ENCODE results near the gene TAF4.

The TAF4 gene

GRCh38 chr20:62045529-62046285 lies 20.0 kb downstream of the TAF4 start:
- TF ChIP-seq EZH2phosphoT487 (conservative IDR thresholded peaks at IDR 0.05; ENCODE audit: low read length) (no peak), CTCF (IDR thresholded peaks at IDR 0.05; ENCODE audit: insufficient read depth, low read length, poor library complexity, severe bottlenecking) (no peak)
- H3K9me2 ChIP-seq (replicated peaks; ENCODE audit: insufficient read depth, low read length) = no peaks in the 10 kb centered on the region
- H3F3A ChIP-seq (ENCODE audit: insufficient read depth) = no peaks in the 10 kb centered on the region
- H3K9ac ChIP-seq (ENCODE audit: low read length) = no peak overlapping the region
- no peak overlapping the region for H2AFZ ChIP-seq (ENCODE audit: low read depth, low read length, severe bottlenecking)
- no peak overlapping the region for H3K27ac ChIP-seq (ENCODE audit: low read depth, low read length)
- no peaks in the 10 kb centered on the region for H3K9me3 ChIP-seq (ENCODE audit: insufficient read depth, low read length)
- H3K4me3 ChIP-seq (ENCODE audit: insufficient read depth, low read length, poor library complexity, severe bottlenecking) = no peak overlapping the region
- no peaks in the 10 kb centered on the region for H3K36me3 ChIP-seq (ENCODE audit: low read length)
- H3K79me2 ChIP-seq (ENCODE audit: insufficient read depth, low read length) = peaks cover 49% of the 10 kb centered on the region
- H3K27me3 ChIP-seq (ENCODE audit: low read length) = no peaks in the 10 kb centered on the region
- H3K4me2 ChIP-seq (ENCODE audit: low read depth, low read length, poor library complexity, severe bottlenecking) = no peak overlapping the region
- H4K20me1 ChIP-seq (ENCODE audit: low read depth, low read length) = 0 out of 2 replicates have a peak, but pooled peaks cover 4% of the 10 kb centered on the region

- Histone ChIP-seq H3K4me2 (ENCODE audit: low read depth, low read length, poor library complexity, severe bottlenecking) (no peak overlapping the region), H3K4me3 (ENCODE audit: insufficient read depth, low read length, poor library complexity, severe bottlenecking) (no peak overlapping the region), H3K79me2 (ENCODE audit: insufficient read depth, low read length) (peaks cover 52% of the 10 kb centered on the region), H3K9ac (ENCODE audit: low read length) (no peak overlapping the region), H3K36me3 (ENCODE audit: low read length) (no peaks in the 10 kb centered on the region), H2AFZ (ENCODE audit: low read depth, low read length, severe bottlenecking) (no peak overlapping the region), H3K27me3 (ENCODE audit: low read length) (no peaks in the 10 kb centered on the region), H3K27ac (ENCODE audit: low read depth, low read length) (no peak overlapping the region), H4K20me1 (ENCODE audit: low read depth, low read length) (0 out of 2 replicates have a peak, but pooled peaks cover 4% of the 10 kb centered on the region), H3K9me2 (replicated peaks; ENCODE audit: insufficient read depth, low read length) (no peaks in the 10 kb centered on the region), H3K9me3 (ENCODE audit: insufficient read depth, low read length) (no peaks in the 10 kb centered on the region), H3F3A (ENCODE audit: insufficient read depth) (no peaks in the 10 kb centered on the region)
- TF ChIP-seq CTCF (IDR thresholded peaks at IDR 0.05; ENCODE audit: insufficient read depth, low read length, poor library complexity, severe bottlenecking) = no peak
- no peak for TF ChIP-seq EZH2phosphoT487 (conservative IDR thresholded peaks at IDR 0.05; ENCODE audit: low read length)
Observed at GRCh38 chr20:62045118-62045517, 20.6 kb downstream of the TAF4 start.

- Histone ChIP-seq H3K79me2 (ENCODE audit: insufficient read depth, low read length) (peaks cover 52% of the 10 kb centered on the region), H3K4me3 (ENCODE audit: insufficient read depth, low read length, poor library complexity, severe bottlenecking) (no peak overlapping the region), H3K9me2 (replicated peaks; ENCODE audit: insufficient read depth, low read length) (no peaks in the 10 kb centered on the region), H3K9me3 (ENCODE audit: insufficient read depth, low read length) (no peaks in the 10 kb centered on the region), H3K36me3 (ENCODE audit: low read length) (no peaks in the 10 kb centered on the region), H2AFZ (ENCODE audit: low read depth, low read length, severe bottlenecking) (no peak overlapping the region), H3K4me2 (ENCODE audit: low read depth, low read length, poor library complexity, severe bottlenecking) (no peak overlapping the region), H3K9ac (ENCODE audit: low read length) (no peak overlapping the region), H3K27ac (ENCODE audit: low read depth, low read length) (no peak overlapping the region), H4K20me1 (ENCODE audit: low read depth, low read length) (0 out of 2 replicates have a peak, but pooled peaks cover 4% of the 10 kb centered on the region), H3K27me3 (ENCODE audit: low read length) (no peaks in the 10 kb centered on the region), H3F3A (ENCODE audit: insufficient read depth) (no peaks in the 10 kb centered on the region)
- TF ChIP-seq CTCF (IDR thresholded peaks at IDR 0.05; ENCODE audit: insufficient read depth, low read length, poor library complexity, severe bottlenecking) = no peak
- no peak for TF ChIP-seq EZH2phosphoT487 (conservative IDR thresholded peaks at IDR 0.05; ENCODE audit: low read length)
Observed at GRCh38 chr20:62044631-62045030, 21.1 kb downstream of the TAF4 start.
